ENCODE data around the gene MLLT6. TPM values are rescaled to one million over a fixed set of nuclear protein-coding genes. Genes with fewer than 3 reads are reported as not detected.

The MLLT6 gene
- total RNA-seq, 2 experiments from 2014 or later = 182 to 185 TPM

DNA sequence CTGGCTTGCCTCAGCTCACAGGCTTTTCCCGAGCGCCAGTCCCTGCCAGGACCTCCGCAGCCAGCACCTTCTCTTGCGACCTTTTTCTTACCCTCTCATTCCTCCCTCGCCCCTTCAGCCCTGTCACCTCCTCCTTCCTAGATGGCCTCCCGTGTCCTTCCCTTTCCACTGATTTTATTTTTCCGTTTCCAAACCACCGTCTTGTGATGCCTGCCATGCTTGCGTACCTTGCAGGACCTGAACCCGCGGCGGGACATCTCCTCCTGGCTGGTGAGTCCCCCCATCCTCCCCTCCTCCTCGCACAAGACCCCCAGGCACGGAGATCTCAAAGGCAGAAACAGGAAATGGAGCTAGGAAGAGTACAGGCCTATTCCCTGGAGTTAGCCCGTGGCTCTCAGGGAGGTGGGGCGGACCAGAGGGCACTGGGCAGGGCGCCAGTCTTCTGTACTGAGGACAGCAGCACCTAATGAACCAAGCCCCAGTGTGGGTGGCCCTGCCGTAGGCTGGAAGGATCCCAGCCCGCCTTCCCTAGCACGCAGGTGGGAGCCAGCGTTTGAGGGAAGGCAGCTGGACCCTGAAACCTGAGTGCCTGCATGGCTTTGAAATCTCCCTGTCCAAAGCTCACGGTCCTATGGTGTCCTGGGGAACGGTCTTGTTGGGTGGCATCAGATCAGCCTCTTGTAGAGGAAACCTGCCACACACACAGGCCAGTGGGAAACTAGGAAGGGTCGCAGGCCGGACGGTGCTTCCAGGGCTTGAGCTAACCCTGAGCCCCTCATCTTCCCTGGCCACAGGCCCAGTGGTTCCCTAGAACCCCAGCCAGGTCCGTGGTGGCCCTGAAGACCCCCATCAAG is 25.7 kb downstream of the MLLT6 start:
- CTCF ChIA-PET = interaction anchor here (0.6 to 2.5 kb wide), 11 partner anchors 11 to 849 kb away, joined by 3 to 12 read pairs (median 4); partner anchors contain the start of genes EPOP, MLLT6 and PSMB3

DNA sequence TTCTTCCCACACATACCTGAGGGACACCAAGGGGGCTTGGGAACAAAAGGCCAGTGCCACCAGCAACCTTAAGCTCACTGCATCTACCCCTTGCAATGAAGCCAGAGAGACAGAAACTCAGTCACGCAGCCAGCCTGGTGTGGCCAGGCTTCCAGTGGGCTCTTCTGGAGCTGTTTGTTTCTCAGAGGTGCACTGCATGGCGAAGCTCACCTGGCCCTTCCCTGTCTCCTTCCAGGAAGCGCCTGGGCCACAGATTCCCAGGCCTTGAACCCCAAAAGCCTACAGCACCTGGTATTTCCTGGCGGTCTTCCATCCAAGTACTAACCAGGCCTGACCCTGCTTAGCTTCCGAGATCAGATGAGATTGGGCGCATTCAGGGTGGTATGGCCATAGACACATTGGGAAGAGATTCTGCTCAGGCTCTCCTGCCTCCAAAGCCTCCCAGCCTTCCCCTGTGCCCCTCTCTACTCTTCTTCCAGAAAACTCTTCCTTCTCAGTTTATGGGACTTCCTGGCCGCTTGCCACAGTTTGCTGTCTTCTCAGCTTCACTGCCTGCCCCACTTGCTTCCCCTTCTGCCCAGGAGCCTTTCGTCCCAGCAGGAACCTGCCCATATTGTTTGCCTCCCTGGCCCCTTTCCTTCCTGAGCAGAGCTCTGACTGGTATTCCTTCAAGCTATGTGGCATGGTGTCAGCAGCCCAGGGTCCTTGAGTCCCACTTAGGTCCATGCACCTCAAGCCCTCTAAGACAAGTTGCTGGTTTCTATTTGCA is 26.6 kb downstream of the MLLT6 start:
- ChIA-PET POLR2A (interaction anchor here (0.9 to 1.4 kb wide), 4 partner anchors 22 to 30 kb away, joined by 3 to 5 read pairs (median 3); partner anchors contain the start of gene MLLT6), CTCF (interaction anchor here (0.6 to 2.5 kb wide), 9 partner anchors 12 to 850 kb away, joined by 3 to 12 read pairs (median 6); partner anchors contain the start of genes EPOP, MLLT6 and PSMB3)

More for the DNA sequence above, 25.7 kb downstream of the MLLT6 start:
- POLR2A ChIA-PET = interaction anchor here (0.7 to 1.4 kb wide), 8 partner anchors 12 to 95 kb away, joined by 3 to 5 read pairs (median 4); partner anchors contain the start of genes CWC25 and MLLT6

DNA sequence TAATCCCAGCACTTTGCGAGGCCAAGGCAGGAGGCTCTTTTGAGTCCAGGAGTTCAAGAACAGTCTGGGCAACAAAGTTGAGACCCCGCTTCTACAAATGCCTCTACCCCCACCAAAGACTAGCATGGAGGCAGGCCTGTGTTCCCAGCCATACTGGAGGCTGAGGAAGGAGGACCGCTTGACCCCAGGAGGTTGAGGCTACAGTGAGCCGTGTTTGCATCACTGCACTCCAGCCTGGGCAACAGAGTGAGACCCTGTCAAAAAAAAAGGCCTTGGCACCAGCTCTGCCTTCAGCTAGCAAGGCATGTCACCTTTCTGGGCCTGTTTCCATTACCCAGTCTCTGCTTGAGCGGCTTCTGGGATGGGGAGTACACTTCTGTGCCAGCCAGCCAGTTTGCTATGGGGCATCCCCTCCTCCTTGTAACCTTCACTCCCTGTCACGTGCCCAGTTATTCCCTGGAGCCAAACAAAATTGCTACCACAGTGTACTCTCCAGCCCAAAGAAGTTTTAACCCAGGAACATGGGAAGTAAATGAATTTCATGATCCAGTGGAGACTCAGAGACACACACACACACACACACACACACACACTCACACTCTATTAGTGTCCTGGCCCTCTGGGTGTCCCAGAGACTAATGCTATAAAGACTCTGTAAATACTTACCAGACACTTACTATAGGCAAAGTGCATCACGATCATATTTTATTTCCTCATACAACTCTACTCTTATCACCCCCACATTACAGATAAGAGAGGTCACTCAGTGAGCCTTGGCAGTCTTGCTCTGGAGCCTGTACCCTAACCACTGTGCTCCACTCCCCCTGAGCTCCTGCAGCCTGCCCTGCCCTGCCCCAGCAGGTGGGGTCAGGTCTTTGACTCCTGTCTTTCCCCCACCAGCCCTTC is 27.6 kb downstream of the MLLT6 start:
- CTCF ChIA-PET = interaction anchor here (1.8 to 2.6 kb wide), 5 partner anchors 12 to 64 kb away, joined by 6 to 49 read pairs (median 7); partner anchors contain the start of gene EPOP
- POLR2A ChIA-PET = no interaction called here

DNA sequence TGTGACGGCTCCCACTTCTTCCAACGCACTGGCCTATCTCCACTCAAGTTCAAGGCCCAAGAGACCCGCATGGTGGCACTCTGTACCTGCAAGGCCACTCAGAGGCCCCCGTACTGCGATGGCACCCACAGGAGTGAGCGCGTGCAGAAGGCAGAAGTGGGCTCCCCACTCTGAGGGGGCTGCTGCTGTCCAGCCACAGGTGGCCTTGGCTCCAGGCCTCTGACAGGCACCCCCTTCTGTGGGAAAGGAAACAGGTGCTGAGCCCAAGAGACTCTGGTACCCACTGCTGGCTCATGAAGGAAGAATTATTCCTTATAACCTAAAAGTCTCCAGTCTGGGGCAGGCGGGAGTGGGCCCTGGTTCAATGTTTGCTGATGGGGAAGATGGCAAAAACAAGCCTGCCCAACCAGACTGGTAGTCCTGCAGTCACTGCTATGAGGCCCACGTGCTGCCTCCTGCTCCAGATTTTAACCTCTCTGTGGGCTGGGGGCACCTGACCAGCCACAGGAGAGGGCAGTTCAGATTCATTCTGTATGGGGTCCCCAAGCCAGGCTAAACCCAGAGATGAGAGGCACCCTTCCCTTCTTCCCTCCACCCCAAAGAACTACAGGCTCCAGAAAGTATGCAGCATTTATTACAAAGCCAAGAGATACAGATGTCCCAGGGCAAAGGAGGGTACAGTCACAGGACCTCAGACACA is 28.4 kb downstream of the MLLT6 start:
- CTCF ChIA-PET = interaction anchor here (1.3 to 3.2 kb wide), 6 partner anchors 12 to 57 kb away, joined by 7 to 49 read pairs (median 14); partner anchors contain the start of genes EPOP and PSMB3
- POLR2A ChIA-PET = no interaction called here

DNA sequence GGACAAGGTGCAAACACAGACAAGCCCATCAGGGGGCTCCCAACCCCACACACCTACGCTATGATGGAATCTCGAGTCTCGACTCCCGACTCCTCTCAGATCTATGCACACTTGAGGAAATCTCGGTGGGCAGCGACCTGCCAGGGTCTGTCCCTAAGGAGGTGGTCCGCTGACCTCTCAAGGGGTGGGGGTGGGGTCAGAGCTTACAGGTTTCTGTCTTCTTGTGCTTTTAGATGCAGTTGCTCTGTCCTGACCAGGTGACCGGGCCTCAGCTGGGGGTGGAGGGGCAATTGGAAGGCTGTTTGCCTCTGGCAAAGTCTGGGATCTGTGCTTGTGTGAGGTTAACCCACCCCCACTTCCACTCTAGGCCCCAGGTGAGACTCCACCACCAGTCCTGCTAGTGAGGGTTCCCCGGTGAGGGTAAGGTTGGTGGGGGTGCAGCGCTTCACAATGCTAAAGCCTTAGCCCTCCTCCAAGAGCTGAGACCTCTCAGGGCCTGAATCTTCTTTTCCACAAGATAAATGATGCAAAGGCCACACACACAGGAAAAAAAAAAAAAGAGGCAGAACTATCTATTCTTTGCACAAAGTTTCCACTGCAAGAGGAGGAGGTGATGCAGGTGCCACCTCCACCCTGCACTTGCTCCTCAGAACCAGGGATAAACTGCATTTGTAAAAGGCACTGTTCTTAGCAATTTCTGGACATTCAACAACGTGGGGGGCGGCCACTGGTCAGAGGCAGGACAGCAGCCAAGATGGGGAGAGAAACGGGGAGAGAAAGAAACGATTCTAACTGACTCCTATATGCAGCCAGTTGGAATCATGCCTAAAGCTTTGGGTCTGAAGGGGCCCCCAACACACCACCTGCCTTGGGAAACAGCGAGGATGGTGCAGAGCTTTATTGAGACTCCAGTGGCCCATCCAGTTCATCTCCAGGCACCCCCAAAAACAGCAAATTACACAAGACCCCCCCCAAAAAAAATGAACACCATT is 29.2 kb downstream of the MLLT6 start:
- CTCF ChIA-PET = interaction anchor here (0.7 to 3.2 kb wide), 25 partner anchors 10 to 184 kb away, joined by 3 to 49 read pairs (median 6); partner anchors contain the start of genes EPOP, MLLT6 and PSMB3
- POLR2A ChIA-PET = interaction anchor here (0.6 kb wide), 1 partner anchor 13 kb away, joined by 3 read pairs; no protein-coding TSS in a partner anchor

DNA sequence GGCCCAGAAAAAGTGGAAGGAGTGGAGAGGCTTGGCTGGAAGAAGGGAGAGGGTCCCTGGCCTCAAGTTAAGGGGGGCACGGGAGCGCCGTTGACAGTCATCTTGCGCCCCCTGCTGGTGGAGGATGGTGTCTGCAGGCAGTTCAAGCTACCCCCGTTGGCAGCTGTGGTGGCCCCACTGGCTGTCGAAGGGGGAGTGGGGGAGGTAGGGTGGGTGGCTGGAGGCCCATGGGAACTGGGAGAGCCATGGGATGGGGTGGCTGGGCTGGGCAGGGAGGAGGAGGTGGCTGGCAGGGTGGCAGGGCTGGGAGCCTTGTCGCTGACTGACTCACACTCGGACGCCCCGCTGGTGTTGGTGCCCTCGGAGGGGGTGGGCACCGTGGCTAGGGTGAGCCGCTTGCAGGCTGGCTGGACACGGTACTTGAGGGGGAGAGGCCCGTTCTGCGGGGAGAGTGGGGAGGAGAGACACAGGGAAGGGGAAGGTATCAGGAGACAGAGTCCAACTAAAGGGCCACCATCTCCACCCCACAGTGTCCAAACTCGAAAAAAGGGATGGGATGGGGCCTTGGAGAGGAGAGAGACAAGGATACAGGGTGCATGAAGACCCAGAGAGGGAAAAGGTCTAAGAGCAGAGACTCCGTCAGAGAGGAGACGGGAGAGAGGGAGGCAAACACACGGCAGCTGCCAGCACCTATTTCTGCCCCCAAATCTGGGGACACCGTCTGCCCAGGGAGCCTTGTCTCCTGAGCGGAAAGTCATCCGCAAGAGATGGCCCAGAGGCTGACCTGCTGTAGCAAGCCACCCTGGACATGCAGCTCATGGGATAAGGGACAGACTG is 30.3 kb downstream of the MLLT6 start:
- POLR2A ChIA-PET = interaction anchor here (0.6 to 1.2 kb wide), 3 partner anchors 14 to 30 kb away, joined by 3 to 13 read pairs (median 5); partner anchors contain the start of gene MLLT6
- CTCF ChIA-PET = interaction anchor here (0.6 to 3.2 kb wide), 33 partner anchors 10 to 356 kb away, joined by 3 to 49 read pairs (median 5); partner anchors contain the start of genes EPOP, MLLT6 and PSMB3

DNA sequence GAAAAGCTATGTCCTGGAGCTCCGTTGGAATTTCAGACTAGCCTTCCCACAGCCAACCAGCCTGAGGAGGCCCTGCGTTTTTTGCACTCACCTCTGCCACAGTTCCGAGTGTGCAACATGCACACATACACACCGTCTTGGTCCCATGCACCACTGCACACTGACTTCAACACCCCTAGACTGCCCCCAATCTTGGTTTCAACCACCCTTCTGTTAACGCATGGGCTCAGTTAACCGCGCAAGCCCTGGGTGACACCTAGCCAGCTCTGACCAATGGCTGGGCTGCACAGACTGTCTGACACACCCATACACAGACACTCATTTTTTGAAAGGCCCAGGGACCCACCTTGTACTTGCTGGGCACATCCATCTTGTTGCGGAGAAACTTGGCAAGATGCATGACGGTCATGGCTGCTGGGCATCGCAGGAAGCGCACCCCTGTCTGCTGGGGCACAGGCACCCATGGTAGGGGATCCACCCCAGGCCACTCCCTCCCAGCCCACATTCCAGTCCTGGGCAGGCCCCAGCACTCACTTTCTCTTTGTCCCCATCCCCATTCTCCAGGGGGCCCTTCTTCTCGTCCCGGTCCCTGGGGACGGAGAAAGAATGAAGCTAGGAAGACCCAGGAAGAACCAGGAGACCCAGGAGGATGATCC is 33.1 kb downstream of the MLLT6 start:
- CTCF ChIA-PET = interaction anchor here (0.7 to 2.1 kb wide), 5 partner anchors 11 to 317 kb away, joined by 3 to 11 read pairs (median 4); no protein-coding TSS in a partner anchor
- POLR2A ChIA-PET = no interaction called here

DNA sequence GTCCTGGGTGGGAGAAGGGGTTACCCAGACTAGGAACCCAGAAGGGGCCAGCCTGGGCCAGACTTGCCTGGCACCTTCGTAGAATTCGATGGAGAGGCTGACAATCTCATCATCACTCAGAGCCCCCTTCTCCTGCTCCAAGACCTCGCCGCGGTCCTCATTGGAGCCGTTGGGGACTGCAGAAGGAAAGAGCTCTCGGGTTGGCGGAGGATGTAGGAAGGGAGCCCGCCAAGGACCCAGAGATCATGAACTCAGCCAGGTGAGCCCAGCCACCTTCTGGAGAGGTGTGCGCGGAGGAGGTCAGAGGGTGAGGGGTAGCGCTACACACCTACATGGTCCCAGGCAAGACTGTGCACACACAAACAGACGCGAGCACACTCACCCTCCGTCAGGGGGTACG is 33.6 kb downstream of the MLLT6 start:
- POLR2A ChIA-PET = no interaction called here

DNA sequence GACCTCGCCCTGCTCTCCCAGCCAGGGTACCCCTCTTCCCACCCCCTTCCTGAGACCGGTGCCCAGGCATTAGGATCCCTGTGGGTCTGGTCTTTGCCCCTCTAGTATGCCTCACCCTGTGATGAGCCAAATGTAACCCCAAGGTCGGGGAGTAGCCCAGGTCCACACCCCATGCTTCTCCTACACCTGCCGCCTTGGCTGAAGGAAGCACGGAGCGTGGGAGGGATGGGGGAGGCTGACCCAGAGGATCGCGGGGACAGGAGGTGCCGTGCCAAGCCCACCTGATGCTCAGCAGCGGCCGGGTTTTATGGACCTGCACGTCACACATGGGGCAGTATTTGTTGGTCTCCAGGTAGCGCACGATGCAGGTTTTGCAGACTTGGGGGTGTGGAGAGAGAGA is 34.2 kb downstream of the MLLT6 start:
- CTCF ChIA-PET = no interaction called here

More for the DNA sequence above, 33.6 kb downstream of the MLLT6 start:
- CTCF ChIA-PET = interaction anchor here (0.9 kb wide), 1 partner anchor 62 kb away, joined by 4 read pairs; no protein-coding TSS in a partner anchor

DNA sequence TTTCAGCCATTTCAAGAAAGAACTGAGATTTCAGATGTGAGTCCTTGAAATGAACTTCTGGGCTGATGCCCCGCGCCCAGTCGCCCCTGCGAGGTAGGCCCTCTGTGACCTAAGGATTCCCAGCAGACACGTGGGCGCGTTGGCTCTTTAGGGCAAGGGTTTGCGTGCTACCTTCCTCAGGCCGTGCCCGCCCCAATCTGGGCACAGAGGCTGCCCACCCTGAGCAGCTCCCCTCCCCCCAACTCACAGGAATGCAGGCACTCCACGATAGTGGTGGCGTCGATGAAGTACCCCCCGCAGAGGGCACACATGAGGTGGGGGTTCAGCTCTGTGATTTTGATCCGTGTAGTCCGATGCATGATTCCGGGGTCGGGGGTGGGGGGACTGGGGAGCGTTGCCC is 35.0 kb downstream of the MLLT6 start:
- ChIA-PET POLR2A (interaction anchor here (0.6 kb wide), 1 partner anchor 19 kb away, joined by 3 read pairs; no protein-coding TSS in a partner anchor), CTCF (no interaction called here)

More for the DNA sequence above, 34.2 kb downstream of the MLLT6 start:
- POLR2A ChIA-PET = no interaction called here

DNA sequence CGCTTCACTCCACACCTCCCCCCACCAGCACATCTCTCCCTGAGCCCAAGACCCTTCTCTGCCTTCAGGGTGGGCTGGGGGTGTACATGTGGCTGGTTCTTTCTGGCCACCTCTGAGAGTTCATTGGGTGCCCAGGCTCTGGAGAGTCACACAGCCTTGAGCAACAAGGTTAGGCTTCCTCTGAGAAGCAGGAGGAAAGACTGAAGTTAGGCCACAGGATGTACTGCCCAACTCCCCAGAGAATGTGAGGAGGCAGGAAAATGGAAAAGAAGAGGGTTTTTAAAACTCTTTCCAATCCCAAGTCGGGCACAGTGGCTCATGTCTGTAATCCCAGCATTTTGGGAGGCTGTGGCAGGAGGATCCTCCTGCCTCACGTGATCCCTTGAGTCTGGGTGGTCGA is 35.7 kb downstream of the MLLT6 start:
- ChIA-PET CTCF (no interaction called here), POLR2A (no interaction called here)

DNA sequence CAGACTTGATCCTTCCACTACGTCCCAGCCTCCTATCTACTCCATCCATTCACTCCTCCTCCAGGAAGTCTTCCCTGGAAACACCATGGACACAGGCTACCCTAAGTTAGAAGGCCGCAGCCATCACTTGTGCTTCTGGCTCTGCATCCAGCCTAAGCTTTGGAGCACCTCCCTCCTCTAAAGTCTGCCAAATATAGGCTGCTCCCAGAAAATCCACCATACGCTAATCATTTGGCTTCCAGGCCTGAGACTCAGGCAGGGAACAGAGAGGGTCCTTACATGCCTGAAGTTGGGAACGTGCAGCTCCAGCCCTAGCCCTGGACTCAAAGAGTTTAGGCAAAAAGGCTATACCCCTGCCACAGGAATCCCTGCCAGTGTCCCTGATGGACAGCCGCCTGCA is 36.4 kb downstream of the MLLT6 start:
- CTCF ChIA-PET = interaction anchor here (0.6 to 1.5 kb wide), 2 partner anchors 11 to 76 kb away, joined by 3 to 4 read pairs; no protein-coding TSS in a partner anchor
- POLR2A ChIA-PET = interaction anchor here (1.4 kb wide), 1 partner anchor 11 kb away, joined by 4 read pairs; the partner anchor contains the start of gene CISD3

DNA sequence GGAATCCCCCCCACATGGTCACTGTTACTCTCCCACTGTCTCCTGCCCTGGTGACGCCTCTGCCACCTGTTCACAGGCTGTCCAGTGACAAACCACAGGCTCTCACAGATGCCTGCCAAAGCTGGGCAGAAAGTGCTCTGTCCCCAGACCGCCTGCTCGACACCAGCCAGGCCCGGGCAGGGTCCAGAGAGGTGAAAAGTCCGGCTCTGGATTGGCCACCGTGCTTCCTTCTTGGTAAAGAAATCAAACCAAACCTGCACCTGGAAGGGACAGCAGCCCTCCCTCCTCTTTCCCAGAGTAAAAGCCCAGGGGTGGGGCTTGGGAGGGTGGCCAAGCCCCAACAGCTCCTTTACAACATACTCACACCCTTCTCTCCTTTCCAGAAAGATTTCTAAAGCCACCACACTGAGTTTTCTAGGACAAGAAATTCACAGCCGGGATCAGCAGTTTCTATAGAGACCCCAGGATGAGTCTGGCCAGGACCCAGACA is 36.9 kb downstream of the MLLT6 start:
- CTCF ChIA-PET = interaction anchor here (1.5 kb wide), 1 partner anchor 11 kb away, joined by 4 read pairs; no protein-coding TSS in a partner anchor
- POLR2A ChIA-PET = interaction anchor here (1.4 kb wide), 1 partner anchor 11 kb away, joined by 4 read pairs; the partner anchor contains the start of gene CISD3

Data from activated CD8-positive, alpha-beta memory T cell treated with anti-CD3 and anti-CD28 coated beads for 36 hours (primary cell).